ENCODE measurements around the gene UXT.
"Not testable (repeated sequence)": the region's sequence is repeated elsewhere in the genome, so short reads cannot be mapped to it uniquely, and the experiment has no call there.

Gene UXT

GRCh38 chrX:47614618-47615017 lies 44.4 kb downstream of the UXT start:
- no peak for DNase-seq (ENCODE audit: low read depth)

- no peak for DNase-seq (ENCODE audit: low read depth)
Measured at GRCh38 chrX:47613082-47613481, 45.9 kb downstream of the UXT start.

- no peak for DNase-seq (ENCODE audit: low read depth)
Measured at GRCh38 chrX:47612418-47612817, 46.6 kb downstream of the UXT start.

- DNase-seq (ENCODE audit: low read depth), result no peak
Measured at GRCh38 chrX:47611926-47612325, 47.1 kb downstream of the UXT start.

GRCh38 chrX:47611489-47611888 lies 47.5 kb downstream of the UXT start:
- no peak for DNase-seq (ENCODE audit: low read depth)

GRCh38 chrX:47610511-47610910 lies 48.5 kb downstream of the UXT start:
- no peak for DNase-seq (ENCODE audit: low read depth)

GRCh38 chrX:47608130-47608810 lies 50.7 kb downstream of the UXT start:
- no peak for DNase-seq (ENCODE audit: low read depth)

- no peak for DNase-seq (ENCODE audit: low read depth)
Measured at GRCh38 chrX:47607091-47607490, 51.9 kb downstream of the UXT start.

GRCh38 chrX:47605024-47605423 lies 54.0 kb downstream of the UXT start:
- DNase-seq (ENCODE audit: low read depth), result no peak

- DNase-seq (ENCODE audit: low read depth), result not testable (repeated sequence)
Measured at GRCh38 chrX:47603125-47603524, 55.9 kb downstream of the UXT start.

Data from ELR (cell line).